Measurements from ENCODE around the gene TDP1. TPM values are rescaled to one million over a fixed set of nuclear protein-coding genes. Genes with fewer than 3 reads are reported as not detected.

TDP1 gene
- total and polyA plus RNA-seq, 2 of the 4 experiments (the other 2 are of a cell fraction), result 23.3 to 53.1 TPM

DNA sequence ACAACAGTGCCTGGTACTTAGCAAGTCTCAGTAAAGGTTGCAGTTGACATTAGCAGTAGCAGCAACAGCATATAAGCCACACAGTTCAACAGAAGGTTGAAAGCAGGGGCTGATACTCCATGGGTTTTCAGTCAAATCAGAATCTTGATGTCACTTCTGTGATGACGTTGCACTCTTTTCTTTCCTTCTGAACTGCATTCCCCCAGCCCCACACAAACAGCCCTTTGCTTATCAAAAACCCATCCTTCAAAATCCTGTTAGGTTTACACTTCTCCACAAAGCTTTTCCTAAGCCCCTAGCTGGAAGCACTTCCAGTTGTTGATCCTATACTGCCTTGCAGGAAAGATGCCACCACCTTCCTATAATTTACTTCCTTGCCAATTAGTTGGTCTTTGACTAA, 72.1 kb downstream of the TDP1 start:
- H2BK5ac ChIP-seq (ENCODE audit: low read depth, low read length, poor library complexity, severe bottlenecking), result no peak overlapping the region
- BruUV-seq (replicated peaks), result no TSS peak
- no peaks in the 10 kb centered on the region for H3K27me3 ChIP-seq (ENCODE audit: control insufficient read depth, insufficient read depth, low read length)
- in situ Hi-C loops (cut with MboI; ENCODE audit: low sequenced_read_pairs), result no loop called here
- no peak overlapping the region for H3K9ac ChIP-seq (ENCODE audit: low read depth, low read length)
- H3K4me1 ChIP-seq (ENCODE audit: control insufficient read depth, insufficient read depth, low read length), result no peaks in the 10 kb centered on the region
- POLR2A ChIA-PET (ENCODE audit: unreplicated experiment), result no interaction called here
- no peak for ATAC-seq (ENCODE audit: low read depth)
- no peak for DNase-seq
- no peak overlapping the region for H3K23ac ChIP-seq (ENCODE audit: low read depth, low read length)
- no peak overlapping the region for H2BK15ac ChIP-seq (ENCODE audit: low read depth, low read length)
- H4K20me1 ChIP-seq (ENCODE audit: insufficient read depth, low read length), result no peaks in the 10 kb centered on the region
- CTCF ChIA-PET, result no interaction called here
- no peak overlapping the region for H2AFZ ChIP-seq (replicated peaks; ENCODE audit: low read length, poor library complexity)
- H3K27ac ChIP-seq (ENCODE audit: insufficient read depth, low read length), result no peak overlapping the region
- peaks cover 24% of the 10 kb centered on the region for H3K36me3 ChIP-seq (ENCODE audit: control insufficient read depth, insufficient read depth, low read length)
- no peak overlapping the region for H3K18ac ChIP-seq (ENCODE audit: low read depth, low read length)
- no peak overlapping the region for H3K4me3 ChIP-seq (ENCODE audit: insufficient read depth, low read depth, low read length)
- dilution Hi-C loops (cut with HindIII; ENCODE audit: low sequenced_read_pairs, unreplicated experiment), result no loop called here
- no peak overlapping the region for H2AK5ac ChIP-seq (ENCODE audit: low read depth, low read length)
- H3K79me1 ChIP-seq (ENCODE audit: low read depth in 1 of 2, low read length in 2 of 2), result 0 out of 4 replicates have a peak, but pooled peaks cover 0 to 3% of the 10 kb centered on the region in 2 experiments
- H3K9me3 ChIP-seq (ENCODE audit: control insufficient read depth, insufficient read depth, low read length), result no peaks in the 10 kb centered on the region
- H3K4ac ChIP-seq (ENCODE audit: low read depth, low read length), result no peak overlapping the region
- no peak overlapping the region for H3K4me2 ChIP-seq (ENCODE audit: low read depth, low read length)
- H2AK9ac ChIP-seq (replicated peaks; ENCODE audit: low read depth, low read length, poor library complexity), result no peak overlapping the region
- no peak overlapping the region for H3K14ac ChIP-seq (replicated peaks; ENCODE audit: low read depth, low read length)
- H3K56ac ChIP-seq (ENCODE audit: extremely low read depth, insufficient read depth, low read length), result no peak overlapping the region
- H4K91ac ChIP-seq (ENCODE audit: insufficient read depth, low read depth, low read length), result no peak overlapping the region
- TF ChIP-seq, protein P1, sequence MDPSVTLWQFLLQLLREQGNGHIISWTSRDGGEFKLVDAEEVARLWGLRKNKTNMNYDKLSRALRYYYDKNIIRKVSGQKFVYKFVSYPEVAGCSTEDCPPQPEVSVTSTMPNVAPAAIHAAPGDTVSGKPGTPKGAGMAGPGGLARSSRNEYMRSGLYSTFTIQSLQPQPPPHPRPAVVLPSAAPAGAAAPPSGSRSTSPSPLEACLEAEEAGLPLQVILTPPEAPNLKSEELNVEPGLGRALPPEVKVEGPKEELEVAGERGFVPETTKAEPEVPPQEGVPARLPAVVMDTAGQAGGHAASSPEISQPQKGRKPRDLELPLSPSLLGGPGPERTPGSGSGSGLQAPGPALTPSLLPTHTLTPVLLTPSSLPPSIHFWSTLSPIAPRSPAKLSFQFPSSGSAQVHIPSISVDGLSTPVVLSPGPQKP (IDR thresholded peaks at IDR 0.05; ENCODE audit: borderline replicate concordance, low read depth, low read length), result no peak
- TF ChIP-seq CHD1 (IDR thresholded peaks at IDR 0.05; ENCODE audit: low read depth, low read length), result no peak
- TF ChIP-seq MXI1 (IDR thresholded peaks at IDR 0.05; ENCODE audit: borderline replicate concordance, low read depth, low read length), result no peak
- no peak for TF ChIP-seq MAFK (IDR thresholded peaks at IDR 0.05; ENCODE audit: low read depth, low read length)
- TF ChIP-seq CEBPB (IDR thresholded peaks at IDR 0.05; ENCODE audit: low read depth, low read length), result no peak
- no peak overlapping the region for H4K5ac ChIP-seq (ENCODE audit: low read depth, low read length)
- no peaks in the 10 kb centered on the region; the same call in 1 of the 2 replicates for H3K9me1 ChIP-seq (ENCODE audit: insufficient read depth, low read length)
- H2BK20ac ChIP-seq (ENCODE audit: low read depth, low read length), result no peak overlapping the region
- H2BK120ac ChIP-seq (ENCODE audit: low read depth, low read length), result no peak overlapping the region
- 14% methylated on average over 1 of the region's 1 CpG; no CpG with 5 or more reads in 1 of the 2 experiments for WGBS, 2 experiments (ENCODE audit: extremely low coverage in 2 of 2, insufficient read length in 1 of 2)
- H4K8ac ChIP-seq (ENCODE audit: low read depth in 2 of 2, low read length in 2 of 2), result no peak overlapping the region
- intact Hi-C loops (cut with micrococcal nuclease), result no loop called here
